DMS153 (cell line): ENCODE results near the gene COPS7A.

Experiments
- DNase-seq: peaks from one replicate; lab custom pipeline; 2025; lab: John Stamatoyannopoulos, UW

COPS7A gene, protein sequence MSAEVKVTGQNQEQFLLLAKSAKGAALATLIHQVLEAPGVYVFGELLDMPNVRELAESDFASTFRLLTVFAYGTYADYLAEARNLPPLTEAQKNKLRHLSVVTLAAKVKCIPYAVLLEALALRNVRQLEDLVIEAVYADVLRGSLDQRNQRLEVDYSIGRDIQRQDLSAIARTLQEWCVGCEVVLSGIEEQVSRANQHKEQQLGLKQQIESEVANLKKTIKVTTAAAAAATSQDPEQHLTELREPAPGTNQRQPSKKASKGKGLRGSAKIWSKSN

DNA sequence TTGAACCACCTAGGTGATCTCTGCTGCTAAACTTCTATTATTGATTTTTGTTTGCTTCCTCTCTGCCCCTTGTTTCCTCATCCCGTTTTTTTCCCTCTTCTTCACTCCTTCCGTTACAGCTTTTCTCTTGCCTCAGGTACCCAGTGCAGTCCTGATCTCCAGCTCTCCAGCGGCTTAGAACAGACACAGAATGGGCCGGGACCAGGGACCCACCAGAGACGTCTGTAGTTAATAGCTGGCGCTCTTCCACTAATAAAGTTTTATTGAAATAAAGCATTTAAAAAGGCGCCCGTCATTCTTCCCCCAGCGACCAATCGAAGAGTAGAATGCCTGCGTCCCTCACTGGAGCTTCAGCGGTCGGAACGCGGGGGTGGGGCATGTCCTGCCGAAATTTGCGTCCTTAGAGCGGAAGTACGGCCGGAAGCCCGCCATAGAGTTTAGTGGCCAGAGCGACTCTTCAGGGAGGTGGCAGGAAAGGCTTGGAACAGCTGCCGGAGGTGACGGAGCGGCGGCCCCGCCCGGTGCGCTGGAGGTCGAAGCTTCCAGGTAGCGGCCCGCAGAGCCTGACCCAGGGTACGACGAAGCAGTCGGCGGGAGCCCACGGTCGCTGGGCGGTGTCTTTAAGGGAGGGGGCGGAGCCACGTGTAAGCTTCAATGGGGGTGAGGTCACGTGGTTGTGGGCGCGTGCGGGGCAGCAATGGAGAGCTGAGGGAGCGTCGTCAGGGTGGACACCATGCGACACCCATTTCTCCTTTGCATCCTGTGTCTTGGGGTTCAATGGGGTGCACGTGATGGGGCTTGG lies at the start of gene COPS7A:
Gene COPS7A (plus strand): TSS at position 440 of the 802 bp plus-strand sequence. CDS start 611 bp downstream, outside the sequence.
- DNase-seq = peak; percentile 99

DNA sequence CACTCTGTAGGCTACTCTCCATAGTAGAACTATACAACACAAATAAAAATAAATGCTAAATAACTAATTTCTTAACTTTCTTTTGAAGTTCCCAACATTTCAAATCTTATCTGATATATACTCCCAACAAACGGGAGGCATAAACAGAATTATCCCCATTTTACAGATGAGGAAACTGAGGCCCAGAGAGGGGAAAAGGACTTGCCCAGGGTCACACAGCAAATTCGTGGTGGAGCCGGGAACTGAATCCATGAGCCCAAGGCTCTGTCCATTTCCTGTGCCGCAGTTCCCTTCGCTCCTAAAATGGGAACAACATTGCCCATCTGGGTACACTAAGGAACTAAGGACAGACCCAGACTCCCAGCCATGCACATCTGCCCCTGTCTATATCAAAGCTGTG lies 46.9 kb upstream of the COPS7A start:
- DNase-seq = no peak

DNA sequence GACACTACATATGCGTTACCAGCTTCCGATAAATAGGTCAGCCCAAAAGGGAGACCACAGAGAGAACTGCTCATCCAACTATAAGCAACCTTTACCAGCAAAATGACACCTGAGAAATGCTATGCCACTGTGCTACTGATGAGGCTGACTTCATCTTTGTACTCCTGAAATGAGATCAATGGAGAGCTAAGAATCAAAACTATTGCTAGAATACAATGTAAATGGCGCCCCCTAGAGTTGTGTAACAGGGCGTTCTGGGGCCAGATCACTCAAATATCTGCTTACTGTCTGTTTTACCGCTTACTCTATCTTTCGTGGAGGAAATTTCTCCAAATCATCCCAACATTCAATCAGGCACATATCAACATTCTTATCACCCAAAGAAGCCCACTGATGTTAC lies 39.2 kb upstream of the COPS7A start:
- no peak for DNase-seq

DNA sequence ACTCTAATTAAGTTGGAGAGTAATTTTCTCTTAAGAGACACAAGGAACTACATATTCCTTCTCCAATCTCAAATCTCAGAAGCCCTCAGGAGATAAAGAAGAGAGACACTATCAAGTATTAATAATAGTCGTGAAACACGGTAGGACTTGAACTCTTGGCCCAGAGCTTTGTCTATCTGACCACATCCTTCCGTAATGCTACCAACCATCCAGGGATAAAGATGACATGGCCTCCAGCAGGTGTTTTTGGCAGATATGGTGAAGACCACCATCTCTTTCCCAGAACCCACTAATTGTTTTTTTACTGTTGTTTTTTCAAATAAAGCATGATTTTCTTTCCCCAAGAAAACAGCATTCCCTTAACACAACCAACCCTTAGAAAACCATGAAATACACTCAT lies 38.0 kb upstream of the COPS7A start:
- no peak for DNase-seq

DNA sequence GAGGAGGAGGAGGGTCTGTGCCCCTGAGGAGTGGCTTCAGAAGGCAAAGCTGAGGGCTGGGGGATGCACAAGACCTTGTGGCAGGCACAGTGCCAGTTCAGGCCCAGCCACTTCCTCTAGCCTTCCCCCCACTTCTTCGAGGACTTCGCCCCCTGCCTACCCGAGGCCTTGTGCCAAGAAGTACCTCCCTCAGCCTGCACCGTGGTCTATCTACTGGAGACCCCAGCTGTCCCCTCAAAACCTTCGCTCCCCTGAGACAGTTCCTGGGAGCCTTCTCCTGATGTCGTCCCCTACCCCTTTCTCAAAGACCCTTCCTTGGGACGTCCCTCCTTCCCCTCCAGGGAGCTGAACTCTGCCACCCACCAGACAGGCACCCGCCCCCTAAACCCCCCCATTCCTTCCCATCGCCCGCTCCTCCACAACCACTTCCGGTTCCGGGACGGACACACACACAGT lies 35.3 kb upstream of the COPS7A start:
- DNase-seq = no peak

DNA sequence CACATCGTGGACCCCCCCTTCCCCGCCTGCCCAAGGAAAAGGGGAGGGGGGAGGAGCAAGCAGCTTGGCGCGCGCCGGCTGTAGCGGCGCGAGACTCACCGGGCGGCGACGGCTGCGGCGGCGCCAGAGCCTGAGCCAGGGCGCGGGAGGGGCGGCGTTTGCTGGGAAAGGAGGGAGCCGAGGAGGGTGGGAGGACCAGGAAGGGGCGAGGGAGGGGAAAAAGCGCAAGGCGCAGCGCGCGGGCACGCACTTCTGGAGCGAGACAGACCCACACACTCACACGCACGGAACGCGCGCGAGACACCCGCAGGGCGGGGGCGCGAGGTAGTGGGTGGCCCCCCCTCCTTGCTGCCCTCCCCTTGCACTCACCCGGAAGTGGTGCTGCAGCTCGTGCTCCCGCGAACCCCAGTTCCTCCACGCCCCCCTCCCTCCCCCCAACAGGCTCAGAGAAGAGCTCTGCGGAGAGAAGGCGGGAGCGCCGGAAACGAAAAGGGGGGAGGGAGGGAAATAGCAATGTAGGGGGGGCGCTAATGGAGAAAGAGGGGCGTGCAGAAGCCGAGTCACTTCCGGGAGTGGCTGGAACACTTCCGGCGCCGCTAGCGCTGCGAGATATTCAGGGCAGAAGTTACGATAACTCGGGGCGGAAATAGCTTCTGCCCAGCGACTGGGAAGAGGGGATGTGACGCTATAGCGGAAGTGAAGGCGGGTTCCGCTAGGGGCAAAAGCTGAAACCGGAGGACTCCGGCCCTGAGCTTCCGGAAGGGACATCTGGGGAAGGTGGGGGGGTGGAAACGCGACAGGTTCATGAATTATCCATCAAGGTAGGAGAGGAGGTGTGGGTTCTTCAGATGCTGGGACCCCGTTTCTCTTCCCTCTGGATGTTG lies 34.6 kb upstream of the COPS7A start, which contains the start of gene ZNF384:
Gene ZNF384 (minus strand): TSS at position 377 of the 884 bp plus-strand sequence. CDS start 9,855 bp downstream, outside the sequence.
- DNase-seq = peak; percentile 98

DNA sequence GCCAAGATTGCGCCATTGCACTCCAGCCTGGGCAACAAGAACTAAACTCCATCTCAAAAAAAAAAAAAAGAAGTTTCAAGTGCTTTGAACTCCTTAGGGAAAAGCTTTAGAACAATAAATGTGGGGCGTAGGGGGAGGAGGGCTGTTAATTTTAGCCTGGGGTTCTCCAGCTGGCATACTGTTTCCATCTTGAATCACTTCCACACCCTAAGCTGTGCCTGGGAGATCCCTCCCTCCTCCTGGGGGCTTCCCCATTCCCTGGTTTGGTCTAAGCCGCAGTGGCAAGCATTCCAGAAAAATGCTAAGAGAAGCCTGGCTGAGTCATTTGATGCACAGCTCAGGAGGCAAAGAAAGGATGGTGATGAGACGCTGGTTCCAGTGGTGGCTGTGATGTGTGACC lies 32.4 kb upstream of the COPS7A start:
- no peak for DNase-seq

DNA sequence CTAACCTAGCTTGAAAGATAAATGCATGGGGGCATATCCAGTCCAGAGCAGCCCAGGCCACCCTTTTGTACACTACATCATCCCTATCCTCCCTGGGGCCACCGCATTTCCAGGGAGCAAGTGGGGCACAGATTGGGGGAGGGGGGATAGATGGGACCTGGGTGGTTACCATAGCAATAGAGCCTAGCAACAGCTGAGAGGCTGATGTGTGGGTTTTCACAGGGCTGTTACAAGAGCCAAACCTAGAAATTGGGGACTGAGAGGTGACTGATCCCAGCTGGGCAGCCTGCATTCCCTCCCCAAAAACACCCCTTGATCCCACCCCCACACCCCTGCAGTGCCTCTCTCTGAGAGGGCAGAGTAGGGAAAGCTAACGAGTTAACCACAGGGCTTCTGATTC lies 31.0 kb upstream of the COPS7A start:
- DNase-seq = no peak

DNA sequence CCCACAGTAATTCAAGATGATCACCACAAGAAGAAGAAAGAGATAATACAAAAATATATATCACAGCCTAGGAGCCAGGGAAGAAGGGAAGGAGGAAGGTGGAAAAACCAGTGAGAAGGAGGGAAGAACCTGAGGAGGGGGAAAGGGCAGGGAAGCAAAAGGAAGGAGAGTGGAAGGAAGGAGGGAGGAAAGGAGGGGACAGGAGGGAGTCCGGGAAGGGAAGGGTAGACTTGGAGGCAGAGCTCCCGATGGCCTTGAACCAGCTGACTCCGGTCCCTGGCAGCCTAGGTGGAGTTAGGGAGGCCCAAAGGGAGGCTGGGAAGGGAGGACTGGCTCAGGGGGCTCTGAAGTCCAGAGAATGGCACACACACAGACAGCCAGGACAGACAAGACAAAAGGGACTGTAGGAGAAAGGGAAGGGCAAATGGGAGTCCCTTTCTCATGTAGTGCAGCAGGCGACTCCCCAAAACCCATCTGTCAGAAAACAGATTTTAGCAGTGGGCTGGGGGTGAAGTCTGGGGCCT lies 30.0 kb upstream of the COPS7A start:
- DNase-seq = no peak

DNA sequence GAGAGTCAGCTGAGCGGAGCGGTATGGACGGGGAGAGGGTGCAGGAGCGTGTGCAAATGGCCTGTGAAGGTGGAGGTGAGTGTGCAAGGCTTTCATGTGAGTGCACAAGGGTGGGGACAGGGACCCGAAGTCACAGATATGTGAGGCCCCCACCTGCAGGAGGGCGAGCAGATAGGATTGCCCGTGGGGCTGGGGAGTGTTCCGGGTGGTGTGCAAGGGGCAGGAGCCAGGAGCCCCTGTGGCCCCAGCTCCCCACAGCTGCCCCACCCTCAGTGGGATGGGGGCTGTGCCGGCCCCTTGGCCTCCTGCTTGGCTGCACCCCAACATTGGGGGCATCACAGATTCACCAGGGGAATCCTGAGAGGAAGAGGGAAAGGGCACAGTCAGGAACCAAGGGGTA lies 29.1 kb upstream of the COPS7A start:
- no peak for DNase-seq

DNA sequence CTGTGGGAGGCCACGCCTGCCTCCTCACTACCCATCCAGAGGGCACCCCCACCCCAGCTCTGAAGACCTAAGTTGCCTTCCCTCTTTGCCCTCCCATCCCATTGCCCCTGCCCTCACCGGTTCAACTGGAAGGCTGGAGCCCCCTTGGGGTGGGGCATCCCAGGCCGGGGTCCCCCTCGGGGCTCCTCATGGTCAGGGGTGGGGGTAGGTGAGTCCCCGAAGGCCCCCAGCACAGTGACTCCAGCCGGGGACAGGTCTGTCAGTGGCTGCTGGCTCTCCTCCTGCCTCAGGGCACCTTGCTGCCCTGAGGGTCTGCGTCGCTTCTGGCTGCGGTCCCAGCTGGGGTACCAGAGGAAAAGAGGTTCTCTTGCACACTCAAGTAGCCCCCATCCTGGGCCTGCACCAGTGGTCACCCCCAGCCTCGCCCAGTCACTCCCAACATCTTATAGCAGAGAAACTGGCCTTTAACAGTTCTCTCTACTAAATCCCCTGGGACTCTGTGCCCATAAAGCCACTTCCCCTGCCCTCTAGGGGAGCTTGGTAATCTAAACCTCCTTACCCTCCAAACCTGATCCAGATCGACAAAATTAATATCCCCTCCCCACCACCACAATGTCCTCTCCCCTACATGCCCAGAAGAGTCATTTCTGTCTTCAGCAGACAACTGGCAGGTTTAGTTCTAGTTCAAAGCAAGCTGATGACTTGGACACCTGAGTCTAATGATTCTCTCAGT lies 28.4 kb upstream of the COPS7A start:
- DNase-seq = no peak

DNA sequence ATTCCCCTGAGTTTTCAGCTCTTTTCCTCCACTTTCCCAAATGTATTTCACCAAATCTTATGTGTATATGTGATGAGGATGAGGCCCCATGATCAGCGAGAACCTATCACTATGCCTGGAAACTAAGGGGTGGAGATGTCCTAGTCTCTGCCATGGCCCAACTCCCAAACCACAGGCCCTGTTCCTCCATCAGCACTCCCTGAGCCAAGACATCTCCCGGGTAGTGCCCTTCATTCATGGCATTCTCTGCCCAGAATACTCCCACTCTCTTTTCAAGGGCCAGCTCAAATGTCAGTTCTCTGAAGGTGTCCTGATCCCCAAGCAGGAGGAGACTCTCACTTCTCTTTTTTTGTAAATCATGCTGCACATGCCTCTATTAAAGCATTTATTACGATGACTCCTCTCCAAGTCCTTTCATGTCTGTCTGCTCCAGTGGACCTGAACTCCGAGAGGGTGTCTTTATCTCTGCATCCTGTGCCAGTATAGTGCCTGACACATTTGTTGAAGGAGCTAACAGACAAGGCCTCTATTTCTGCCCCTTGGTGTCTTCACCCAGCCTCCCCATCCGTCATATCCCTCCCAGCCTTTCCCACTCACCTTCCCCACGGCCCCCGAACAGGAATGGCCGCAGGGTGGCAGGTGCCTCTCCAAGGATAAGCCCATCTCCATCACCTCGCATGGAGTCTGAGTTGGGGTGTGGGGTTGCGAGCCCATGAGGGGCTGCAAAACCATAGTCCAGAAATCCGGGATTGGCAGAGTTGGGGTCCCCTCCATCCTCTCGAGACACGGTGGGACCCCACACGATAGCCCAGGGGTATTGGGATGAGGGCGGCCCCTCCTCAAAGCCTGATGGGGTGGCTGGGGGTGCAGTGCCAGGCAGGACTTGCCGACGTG lies 26.9 kb upstream of the COPS7A start:
- DNase-seq = no peak

DNA sequence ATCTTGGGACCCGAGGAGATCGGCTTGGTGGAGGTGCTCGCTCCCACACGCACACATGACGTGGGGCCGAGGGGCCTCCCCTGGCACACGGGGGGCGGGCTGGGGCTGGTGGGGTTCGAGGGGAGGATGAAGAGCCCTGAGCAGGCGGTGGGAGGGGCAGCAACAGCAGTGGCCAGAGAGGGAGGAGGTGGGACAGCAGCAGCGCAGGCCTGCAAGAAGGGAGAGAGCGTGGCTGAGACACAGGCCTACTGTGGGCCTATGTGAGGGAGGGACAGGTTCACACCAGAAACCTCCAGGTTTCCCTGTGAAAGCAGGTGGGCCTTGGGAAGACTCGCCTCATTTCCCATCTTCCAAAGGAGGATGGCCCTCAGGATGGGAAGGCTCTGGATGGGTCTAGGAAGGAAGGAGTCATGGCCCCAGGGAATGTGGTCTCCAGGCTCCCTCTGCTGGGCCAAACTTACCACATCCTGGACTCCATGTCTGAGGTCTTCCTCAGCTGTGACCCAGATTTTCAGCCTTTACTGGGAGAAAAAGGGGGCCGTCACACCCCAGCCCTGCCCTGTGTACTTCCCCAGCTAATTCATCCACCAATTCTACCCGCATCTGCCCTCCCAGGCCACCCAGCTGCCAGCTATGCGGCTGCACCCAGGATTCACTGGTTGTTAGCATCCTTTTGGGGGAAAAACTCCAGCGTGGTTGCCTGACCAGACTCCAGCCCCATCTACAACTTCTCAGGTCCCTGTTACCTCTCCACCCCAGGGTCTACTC lies 26.1 kb upstream of the COPS7A start:
- peak; percentile 25 for DNase-seq

DNA sequence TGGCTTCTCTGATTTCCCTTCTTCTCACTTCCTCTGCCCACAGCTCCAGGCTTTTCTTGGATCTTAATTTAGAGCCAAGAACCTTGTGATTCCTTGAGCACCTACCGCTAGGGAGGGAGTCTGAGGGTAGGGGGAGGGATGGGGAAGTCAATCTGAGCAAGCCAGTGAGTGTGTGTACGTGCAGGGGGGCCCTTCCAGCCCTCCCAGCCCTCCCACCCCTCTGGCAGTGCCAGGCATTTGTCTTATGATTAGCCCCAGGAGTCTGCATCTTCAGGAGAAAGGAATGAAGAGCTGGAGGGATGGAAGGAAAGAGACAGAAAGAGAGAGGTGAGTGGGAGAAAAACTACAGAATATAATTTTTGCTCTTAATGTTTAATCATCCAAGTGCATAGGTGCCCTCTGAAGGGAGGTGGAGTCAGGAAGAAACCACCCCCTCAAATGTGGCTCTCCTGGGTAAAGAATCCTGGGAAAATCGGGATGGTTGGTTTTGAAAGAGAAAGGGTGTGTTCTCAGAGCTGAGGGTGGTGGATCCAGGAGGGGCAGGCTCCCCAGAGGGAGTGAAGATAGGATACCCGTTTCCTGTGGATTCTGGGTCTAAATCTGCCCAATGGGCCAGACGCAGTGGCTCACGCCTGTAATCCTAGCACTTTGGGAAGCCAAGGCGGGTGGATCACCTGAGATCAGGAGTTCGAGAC lies 25.3 kb upstream of the COPS7A start:
- no peak for DNase-seq

DNA sequence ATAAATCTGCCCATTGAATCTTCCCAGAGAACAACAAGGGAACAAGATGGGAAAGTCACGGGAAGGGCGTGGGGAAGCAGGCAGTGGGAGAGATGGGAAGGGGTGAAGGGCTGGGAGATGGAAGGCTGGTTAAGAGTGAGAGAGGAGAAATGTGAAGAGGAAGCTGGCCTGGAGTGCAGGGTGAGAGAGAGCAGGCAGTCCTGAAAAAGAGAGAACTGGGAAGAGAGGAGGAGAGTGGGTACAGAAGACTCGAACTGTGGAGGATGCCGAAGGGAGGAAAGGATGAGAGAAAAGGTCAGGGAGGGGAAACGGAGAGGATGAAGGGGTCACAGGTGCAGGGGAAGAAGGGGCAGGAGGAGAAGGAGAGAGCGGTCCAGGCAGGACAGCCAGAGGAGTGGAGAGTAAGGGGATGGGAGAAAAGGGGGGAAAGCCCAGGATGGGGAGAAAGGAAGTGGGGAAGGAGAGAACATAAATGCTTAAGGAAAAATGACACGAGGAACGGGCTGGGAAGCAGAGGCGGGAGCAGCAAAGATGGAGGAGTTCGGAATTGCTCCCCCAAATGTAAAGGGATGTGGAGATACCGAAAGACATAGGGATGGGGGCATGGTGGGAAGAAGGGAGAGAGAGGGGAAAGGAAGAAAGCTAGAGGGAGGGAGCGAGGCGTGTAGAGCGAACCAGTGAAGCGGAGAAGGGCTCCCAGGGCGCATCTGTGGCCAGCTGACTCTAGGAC lies 24.4 kb upstream of the COPS7A start:
- no peak for DNase-seq

DNA sequence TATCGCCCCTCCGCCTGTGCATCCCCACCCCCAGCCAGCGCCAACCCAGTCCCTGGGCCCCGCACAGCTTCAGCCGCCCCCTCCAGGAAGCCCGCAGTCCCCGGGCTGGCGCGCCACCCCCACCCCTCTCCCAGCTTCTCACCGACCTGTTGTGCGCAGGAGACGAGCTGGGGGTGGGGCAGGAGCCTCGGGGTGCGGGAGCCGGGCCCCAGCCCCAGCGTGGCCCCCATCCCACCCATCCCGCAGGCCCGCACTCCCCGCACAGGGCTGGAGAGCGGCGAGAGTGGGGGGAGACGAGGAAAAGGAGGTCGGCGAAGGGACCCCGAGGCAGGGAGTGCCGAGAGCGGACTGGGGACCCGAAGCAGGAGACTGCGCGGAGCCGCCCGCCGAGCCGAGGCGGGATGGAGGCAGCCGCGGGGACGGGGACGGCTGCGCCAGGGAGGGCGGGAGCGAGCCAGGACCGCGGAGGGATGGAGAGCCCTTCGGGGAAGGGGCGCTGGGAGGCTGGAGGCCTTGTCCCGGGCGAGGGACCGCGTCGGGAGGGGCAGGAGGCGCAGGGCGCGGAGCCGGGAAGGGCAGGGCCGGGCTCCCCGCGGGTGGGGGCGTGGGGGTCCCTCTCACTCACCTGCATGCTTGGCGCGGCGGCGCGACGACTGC lies 23.7 kb upstream of the COPS7A start:
- no peak for DNase-seq

DNA sequence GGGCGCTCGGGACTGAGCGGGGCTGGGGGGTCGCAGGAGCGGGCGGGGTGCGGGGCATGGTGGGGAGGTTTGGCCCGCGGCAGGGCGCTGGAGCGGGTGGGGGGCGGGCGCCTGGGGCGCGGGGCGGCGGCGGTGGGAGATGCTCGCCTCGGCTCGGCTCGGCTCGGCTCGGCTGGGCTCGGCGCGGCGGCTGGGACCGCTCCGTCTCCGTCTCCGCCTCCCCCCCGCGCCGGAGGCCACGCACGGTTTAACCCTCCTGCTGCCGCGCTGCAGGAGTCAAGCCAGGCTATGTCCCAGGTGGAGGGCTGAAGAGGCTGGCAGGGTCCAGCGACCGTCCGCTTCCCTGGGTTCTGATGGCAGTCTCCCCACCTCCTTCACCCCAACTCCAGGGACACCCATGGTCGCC lies 23.2 kb upstream of the COPS7A start, which contains the start of gene PIANP:
Gene PIANP (minus strand): TSS at position 170 of the 406 bp plus-strand sequence. CDS start 2,754 bp downstream, outside the sequence.
- no peak for DNase-seq
